Measurements from ENCODE around the gene CDKL1.
"Not testable (repeated sequence)": the region's sequence is repeated elsewhere in the genome, so short reads cannot be mapped to it uniquely, and the experiment has no call there.

CDKL1 gene

DNA sequence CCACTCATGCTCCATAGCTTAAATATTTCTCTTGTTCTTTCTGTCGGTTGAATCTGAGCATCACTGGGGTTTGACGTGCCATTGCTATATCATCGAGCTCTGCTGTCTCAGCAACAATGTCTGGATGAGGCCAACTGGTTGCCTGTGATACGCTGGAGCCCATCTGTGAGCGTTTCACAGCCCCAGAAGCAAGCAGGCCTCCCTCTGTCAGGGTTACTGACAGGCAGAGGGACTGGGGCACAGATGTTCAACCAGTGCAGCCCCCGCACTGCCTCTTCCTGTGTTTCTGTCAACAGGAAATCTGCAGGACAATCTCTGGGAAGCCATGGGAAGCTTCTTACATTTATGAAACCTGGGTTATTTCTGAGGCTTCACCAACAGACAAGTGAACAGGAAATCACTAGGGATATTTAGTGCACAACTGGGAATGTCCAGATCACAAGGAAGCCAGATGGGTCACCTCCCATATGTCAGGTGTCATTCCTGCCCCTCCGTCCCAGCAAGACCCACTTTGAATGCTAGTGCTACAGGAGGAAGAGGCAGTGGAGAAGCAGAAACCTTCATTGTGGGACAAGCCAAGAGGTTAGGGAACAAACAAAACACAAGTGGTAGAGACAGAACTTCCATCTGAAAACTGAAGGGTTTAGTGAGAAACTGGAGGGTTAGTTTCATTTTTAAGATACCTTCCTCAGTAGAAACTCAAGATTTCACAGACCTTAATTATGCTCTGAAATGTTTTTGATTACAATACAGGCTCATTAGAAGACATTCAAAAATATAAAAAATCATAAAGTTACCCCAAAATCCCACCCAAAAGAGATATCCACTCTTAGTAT, 60.5 kb downstream of the CDKL1 start:
- no peak for DNase-seq (ENCODE audit: extremely low read depth in 1 of 2, low read depth in 1 of 2)

DNA sequence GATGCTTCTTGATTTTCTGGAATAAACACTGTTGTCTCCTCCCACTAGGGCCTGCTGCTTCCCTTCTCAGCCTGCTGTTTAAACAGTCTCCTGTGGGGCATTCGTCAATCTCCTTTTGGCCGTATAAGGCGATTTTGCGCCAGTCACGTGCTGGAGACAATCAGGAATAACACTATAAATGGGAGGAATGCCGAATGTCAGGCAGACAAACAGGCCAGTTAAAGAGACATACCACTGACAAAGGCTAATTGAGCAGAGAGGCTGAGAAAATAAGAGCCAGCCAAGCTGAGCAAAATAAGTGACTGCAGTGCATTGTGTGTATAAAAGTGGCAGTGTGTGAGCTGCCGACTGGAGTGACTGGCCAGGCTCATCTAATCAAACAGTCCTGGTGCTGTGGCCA, 61.3 kb downstream of the CDKL1 start:
- no peak for DNase-seq (ENCODE audit: extremely low read depth in 1 of 2, low read depth in 1 of 2)

DNA sequence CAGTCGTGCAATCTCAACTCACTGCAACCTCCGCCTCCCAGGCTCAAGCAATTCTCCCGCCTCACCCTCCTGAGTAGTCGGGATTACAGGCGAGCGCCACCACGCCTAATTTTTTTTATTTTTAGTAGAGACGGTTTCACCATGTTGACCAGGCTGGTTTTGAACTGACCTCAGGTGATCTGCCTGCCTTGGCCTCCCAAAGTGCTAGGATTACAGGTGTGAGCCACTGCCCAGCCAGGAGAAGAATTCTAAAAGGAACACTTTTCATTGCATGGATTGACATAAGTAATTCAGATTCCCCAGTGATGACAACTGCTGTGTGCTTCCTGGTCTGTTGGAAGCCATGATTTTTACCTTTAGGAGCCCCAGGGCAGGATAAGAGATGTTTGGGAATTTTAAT, 62.5 kb downstream of the CDKL1 start:
- no peak for DNase-seq (ENCODE audit: extremely low read depth in 1 of 2, low read depth in 1 of 2)

DNA sequence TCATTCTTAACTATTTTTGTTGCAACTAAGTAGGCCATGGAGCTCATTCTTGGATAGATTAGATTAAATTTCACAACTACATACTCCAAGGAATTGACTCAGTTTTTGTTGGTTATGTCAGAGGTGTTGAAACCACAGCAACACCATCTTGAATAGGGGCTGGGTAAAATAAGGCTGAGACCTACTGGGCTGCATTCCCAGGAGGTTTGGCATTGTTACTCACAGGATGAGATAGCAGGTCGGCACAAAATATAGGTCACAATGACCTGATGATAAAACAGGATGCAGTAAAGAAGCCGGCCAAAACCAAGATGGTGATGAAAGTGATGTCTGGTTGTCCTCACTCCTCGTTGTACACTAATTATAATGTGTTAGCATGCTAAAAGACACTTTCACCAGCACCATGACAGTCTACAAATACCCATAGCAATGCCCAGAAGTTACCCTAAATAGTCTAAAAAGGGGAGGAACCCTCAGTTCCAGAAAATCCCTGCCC, 63.6 kb downstream of the CDKL1 start:
- no peak for DNase-seq (ENCODE audit: extremely low read depth in 1 of 2, low read depth in 1 of 2)

DNA sequence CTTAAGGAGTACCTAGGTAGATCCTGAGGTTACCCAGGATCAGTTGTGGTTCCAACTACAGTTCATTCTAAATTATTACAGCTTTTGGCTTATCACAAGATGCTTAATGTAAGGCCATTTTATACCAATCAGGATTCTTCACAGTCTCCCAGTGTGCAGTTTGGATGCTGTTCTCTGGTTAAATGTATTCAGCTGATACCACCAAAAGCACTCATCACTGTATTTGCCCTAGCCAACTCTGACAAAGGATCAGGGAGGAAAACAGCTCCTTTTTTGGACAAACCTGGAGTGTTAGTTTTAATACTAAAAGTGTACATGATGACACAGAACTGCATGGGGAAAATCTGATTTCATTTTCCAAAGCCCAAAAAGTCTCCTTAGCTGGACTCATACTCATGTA, 65.1 kb downstream of the CDKL1 start:
- DNase-seq (ENCODE audit: extremely low read depth in 1 of 2, low read depth in 1 of 2), result no peak

DNA sequence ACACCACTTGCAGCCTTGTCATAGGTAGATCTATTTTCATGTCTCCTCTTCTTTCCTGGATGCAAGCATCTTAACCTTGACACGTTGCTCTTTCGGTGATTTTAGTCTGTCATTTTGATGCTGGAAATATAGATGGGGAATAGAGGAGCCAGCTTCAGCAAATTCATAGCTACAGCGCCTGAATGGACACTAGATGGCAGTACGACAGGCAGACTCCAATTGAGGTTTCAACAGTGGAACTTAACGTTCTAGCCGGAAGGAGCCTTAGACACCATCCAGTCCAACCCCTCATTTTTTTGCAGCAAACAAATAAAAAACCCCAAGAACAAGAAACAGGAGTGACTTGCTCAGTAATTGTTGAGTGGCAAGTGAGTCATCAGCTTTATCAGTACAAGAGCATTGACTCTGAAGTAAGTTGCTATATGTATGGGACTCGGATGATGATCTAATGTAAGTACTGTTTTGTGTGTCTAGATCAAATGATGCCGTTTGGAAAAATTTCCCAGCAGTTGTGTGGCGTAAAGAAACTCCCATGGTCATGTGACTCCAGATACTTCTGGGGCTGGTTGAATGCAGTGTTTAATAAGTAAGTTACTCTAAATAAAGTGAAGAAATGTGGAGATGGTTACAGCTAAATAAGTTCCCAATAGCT, 75.5 kb downstream of the CDKL1 start:
- DNase-seq (ENCODE audit: extremely low read depth in 1 of 2, low read depth in 1 of 2), result peak in 1 of 2 donors; percentile 58

DNA sequence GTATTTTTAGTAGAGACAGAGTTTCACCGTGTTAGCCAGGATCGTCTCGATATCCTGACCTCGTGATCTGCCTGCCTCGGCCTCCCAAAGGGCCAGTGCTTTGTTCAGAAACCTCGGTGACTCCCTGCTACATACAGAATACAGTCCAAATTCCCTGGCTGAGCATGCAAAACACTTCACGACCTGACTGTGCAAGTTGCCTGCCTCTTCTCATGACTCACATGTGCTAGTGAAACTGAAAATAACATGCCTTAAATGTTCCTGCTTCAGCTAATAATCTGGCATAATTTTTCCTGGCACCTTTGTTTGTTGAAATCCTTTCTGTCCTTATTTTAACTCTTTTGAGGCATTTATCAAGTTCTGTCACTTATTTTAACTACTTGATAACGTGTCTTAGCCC, 76.4 kb downstream of the CDKL1 start:
- no peak for DNase-seq (ENCODE audit: extremely low read depth in 1 of 2, low read depth in 1 of 2)

DNA sequence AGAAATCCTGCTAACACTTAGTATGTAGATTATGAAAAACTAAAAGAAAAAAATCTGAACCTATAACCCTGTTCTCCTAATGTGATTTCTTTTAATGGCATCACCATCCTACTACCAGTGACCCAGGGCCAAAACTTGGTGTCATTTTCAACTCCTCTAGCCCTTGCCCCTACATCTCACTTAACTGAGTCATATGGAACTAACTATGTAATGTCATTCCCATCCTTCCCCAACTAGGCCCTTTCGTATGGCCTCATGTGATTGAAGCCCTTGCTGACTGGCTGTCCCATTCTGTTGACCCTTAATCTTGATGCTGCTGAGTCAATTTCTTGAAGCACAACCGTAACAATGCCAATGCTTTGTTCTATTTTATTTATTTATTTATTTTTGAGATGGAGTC, 77.0 kb downstream of the CDKL1 start:
- no peak for DNase-seq (ENCODE audit: extremely low read depth in 1 of 2, low read depth in 1 of 2)

DNA sequence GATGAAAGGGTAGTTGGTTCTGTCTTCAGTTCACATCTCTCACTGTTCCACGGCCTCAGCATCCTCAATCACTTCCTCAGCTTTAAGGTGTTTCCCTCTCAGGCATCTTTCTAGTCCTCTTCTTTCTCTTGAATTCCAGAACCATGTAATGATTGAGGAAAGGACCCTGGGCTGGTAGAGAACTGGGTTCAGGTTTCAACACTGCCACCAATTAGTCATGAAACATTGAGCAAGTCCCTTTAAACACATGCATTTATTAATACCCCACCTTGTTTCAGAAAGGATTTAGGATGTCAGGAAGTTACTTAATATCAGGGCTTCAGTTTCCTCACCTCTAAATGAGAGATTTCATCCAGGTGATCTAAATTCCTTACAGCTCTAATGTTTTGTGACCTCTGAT, 77.4 kb downstream of the CDKL1 start:
- DNase-seq (ENCODE audit: extremely low read depth in 1 of 2, low read depth in 1 of 2), result no peak

DNA sequence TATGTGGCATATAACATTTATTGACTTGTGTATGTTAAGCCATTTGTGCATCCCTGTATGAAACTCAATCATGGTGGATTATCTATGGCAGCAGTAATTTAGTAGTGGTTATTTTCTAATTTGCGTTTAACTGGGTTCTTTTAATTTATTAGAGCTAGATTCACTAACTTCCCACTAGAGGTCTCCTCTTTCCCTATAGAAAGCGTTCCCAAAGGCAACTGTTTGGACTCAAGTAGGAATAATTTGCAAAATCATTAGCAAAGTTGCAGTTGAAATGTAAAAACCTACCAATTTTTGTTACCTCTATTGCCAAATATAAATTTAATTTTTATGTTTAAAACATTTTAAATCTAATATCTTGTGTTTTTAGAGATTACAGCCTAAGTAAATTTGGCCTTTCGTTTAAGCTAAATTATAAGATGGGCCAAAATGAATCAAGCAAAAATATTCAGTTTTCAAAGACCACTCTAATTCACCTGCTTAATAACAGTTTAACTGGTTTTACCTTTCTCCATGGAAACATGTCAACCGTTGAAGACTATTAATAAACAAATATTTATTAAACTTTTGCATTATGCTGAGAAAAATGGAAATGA, 78.6 kb downstream of the CDKL1 start:
- DNase-seq (ENCODE audit: extremely low read depth in 1 of 2, low read depth in 1 of 2), result no peak

DNA sequence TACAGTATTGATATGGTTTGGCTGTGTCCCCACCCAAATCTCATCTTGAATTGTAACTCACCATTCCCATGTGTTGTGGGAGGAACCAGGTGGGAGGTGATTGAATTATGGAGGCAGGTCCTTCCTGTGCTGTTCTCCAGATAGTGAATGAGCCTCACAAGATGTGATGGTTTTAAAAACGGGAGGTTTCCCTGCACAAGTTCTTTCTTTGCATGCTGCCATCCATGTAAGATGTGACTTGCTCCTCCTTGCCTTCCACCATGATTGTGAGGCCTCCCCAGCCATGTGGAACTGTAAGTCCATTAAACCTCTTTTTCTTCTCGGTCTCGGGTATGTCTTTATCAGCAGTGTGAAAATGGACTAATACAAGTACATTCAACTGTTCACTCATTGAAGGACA, 82.6 kb downstream of the CDKL1 start:
- DNase-seq (ENCODE audit: extremely low read depth in 1 of 2, low read depth in 1 of 2), result not testable (repeated sequence)

DNA sequence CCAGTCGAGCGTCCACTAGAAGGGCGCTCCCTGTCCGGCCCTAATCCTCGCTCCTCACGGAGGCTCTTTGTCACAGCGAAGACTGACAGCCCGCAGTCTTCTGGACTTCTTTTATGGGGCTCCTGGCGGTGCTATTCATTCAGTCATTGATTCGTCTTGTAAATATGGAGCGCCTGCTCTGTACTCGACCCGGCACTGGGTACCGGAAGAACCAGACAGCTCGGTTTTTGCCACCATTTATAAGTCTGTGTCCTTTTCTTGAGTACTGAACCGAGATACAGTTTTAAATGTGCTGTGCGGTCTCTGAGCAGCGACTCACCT, 84.0 kb downstream of the CDKL1 start:
- no peak for DNase-seq (ENCODE audit: extremely low read depth in 1 of 2, low read depth in 1 of 2)

DNA sequence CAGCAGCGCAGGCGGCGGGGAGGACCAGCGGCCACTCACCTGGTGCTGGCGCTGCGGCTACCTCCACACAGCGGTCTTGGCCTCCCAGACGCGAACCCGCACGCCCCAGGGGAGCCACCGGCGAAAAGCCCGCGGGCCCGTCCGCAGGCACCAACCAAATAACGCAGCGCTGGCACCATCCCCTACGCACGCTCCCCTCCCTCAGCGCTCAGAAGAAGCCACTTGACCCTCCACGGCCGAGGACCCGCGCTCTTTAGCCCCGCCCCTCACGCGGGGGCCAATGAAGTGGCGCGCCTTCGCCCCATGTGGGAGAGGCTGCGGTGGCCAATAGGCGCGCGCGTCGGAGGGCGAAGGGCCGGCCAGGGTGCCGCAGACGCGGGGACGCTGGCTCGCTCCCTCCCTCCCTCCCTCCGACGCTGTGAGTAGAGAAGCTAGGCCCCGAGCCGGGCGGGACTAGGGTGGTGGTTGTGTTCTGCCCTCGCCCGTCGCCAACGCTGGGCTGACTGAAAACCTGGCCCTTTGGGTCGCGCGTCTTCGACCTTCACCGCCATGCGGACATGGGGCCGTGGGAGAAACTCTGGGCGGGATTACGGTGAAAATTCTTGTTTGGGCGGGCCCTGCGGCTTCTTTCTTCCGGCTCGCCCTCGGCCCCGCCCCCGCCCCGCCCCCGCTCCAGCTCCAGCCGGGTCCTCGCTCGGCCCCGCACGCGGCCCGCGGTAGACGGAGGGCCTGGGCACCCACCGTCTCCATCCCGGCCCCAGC, 84.5 kb downstream of the CDKL1 start, which contains the start of the genes DMAC2L and L2HGDH:
Gene DMAC2L, plus strand, starts transcription at position 353 of the 762 bp plus-strand sequence. CDS start 9,164 bp downstream, outside the sequence.
Gene L2HGDH, minus strand, starts transcription at position 258 of the 762 bp plus-strand sequence. Its CDS starts 79 bp downstream, at position 179.
- peak; percentile 80 to 86 for DNase-seq (ENCODE audit: extremely low read depth in 1 of 2, low read depth in 1 of 2)

DNA sequence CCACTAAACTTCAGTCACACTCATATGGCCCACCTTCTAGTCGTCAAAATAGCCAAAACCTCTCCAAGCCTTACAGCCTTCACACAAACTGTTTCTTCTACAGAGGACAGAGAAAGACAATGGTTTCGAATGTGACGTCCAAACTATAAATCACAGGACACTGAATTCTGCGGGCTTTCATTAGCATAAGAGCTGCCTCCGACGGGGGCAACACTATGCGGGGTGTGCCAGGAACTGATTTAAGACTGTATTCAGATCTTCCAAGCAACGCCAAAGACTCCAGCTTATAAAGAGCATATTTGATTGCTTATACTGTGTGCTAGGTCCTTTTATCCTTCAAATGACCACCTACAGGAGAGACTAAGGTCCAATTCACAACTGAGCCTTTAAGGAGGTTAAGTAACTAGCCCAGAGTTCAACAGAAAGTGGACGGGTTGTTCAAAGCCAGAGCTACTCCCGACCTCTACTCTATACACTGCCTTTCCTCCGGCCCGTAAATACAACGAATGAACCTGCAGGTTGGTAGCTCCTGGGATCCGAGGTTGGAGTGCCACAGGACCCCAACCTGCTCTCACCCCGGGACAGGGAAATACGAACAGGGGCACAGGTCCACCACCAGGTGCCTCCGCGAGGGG, 85.2 kb downstream of the CDKL1 start:
- DNase-seq (ENCODE audit: extremely low read depth in 1 of 2, low read depth in 1 of 2), result no peak

DNA sequence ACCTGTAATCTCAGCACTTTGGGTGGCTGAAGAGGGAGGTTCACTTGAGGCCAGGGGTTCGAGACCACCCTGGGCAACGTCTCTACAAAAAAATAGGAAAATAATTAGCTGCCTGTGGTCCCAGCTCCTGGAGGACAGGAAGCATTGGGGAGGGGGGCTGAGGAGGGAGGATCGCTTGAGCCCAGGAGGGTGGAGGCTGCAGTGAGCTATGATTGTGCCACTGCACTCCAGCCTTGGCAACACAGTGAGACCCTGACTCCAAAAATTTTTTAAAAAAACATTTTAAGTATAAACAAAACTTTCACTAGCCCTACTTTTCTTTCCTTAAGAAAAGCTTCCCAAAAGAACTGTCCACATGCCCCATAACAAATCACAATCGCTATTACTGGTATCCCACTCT, 86.2 kb downstream of the CDKL1 start:
- no peak for DNase-seq (ENCODE audit: extremely low read depth in 1 of 2, low read depth in 1 of 2)

DNA sequence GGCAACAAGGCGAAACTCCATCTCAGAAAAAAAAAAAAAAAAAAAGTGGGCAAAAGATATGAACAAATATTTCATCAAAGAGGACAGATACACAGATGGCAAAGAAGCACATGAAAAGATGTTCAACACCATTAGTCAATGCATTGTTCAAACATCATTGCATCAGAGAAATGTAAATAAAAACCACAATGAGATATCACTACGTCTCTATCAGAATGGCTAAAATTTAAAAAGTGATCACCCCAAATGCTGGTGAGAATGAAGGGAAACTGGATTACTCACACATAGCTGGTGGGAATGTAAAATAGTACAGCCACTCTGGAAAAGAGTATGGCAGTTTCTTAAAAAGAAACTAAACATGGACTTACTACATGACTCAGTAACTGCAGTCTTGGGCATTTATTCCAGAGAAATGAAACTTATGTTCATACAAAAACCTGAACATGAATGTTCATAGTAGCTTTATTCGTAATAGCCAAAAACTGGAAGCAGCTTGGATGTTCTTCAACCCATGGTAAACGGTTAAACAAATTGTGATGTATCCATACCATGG, 88.2 kb downstream of the CDKL1 start:
- no peak for DNase-seq (ENCODE audit: extremely low read depth in 1 of 2, low read depth in 1 of 2)

DNA sequence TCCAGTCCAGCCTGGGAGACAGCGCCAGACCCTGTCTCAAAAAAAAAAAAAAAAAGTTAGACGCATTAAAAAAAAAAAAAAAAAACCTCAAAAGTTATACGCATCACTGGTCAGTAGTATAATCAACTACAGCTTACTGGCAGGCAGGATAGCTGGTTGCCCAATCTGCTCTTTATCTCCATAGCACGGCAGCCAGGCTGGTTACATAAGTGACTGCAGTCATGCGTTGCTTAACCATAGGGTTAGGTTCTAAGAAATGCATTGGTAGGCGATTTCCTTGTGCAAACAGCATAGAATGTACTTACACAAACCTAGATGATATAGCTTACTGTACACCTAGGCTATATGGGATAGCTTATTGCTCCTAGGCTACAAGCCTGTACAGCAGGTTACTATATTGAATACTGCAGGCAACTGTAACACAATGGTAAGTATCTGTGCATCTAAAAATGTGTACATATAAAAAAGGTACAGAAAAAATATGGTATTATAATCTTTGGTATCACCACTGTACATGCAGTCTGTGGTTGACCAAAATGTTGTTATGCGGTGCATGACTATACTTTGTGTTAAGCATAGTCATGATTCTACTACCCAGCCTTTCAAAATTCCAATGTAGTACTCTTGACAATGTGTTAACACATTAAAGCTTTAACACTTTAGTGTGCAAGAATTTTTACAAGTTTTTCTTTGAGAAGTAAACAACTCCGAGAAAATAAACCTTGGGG, 92.8 kb downstream of the CDKL1 start:
- no peak for DNase-seq (ENCODE audit: extremely low read depth in 1 of 2, low read depth in 1 of 2)

DNA sequence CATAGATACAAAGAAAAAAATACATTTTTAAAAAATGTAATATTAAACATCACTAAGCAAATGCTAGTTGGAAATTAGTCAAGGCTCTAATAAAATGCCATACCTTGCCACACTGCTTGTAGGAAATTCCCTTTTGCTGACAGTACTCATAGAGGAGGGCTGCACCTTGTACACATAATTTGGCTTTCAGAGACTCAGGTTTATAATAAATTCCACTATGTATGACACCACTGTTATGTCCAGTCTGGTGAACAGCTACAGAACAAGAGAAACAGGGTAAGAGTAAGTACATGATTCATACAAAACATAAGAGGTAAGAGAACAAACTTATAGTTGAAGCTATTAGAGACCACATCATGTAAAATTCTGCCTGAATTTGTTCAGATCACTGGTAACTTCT, 94.8 kb downstream of the CDKL1 start:
- DNase-seq (ENCODE audit: extremely low read depth in 1 of 2, low read depth in 1 of 2), result no peak

DNA sequence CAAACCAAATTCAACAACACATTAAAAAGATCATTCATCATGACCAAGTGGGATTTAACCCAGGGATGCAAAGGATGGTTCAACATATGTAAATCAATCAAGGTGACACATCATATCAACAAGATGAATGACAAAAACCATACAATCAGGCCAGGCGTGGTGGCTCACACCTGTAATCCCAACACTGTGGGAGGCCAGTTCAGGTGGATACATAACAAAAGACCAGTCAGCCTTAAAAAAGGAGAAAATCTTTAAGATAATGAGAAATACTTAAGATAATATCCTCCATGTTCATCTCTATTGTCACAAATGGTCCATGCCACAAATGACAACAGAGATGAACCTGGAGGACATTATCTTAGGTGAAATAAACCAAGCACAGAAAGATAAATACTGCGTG, 97.1 kb downstream of the CDKL1 start:
- no peak for DNase-seq (ENCODE audit: extremely low read depth in 1 of 2, low read depth in 1 of 2)

DNA sequence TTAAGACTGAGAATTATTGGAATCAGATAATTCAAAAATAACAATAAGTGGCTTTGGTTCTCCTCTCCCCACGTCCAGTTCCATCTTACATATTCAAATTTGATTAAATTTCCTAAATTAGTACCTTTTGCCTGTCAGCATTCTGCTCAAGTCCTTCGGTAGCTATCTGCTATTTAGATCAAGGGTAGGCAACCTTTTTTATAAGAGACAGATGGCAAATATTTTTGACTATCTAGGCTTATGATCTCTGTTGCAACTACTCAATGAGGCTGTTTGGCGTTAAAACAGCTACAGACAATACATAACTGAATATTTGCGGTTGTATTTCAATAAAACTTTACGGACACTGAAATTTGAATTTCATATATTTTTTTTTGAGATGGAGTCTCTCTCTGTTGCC, 106.4 kb downstream of the CDKL1 start:
- DNase-seq (ENCODE audit: extremely low read depth in 1 of 2, low read depth in 1 of 2), result no peak
